ENCODE data around the gene IL18.

GRCh38 chr11:112210890-112211289, 47.0 kb upstream of the IL18 start:
- TF ChIP-seq POLR2AphosphoS5 (IDR thresholded peaks at IDR 0.05) (no peak), MXI1 (conservative IDR thresholded peaks at IDR 0.05; ENCODE audit: poor library complexity, severe bottlenecking) (no peak), EP300 (conservative IDR thresholded peaks at IDR 0.05; ENCODE audit: poor library complexity, severe bottlenecking) (no peak)
- TF ChIP-seq, protein P1, sequence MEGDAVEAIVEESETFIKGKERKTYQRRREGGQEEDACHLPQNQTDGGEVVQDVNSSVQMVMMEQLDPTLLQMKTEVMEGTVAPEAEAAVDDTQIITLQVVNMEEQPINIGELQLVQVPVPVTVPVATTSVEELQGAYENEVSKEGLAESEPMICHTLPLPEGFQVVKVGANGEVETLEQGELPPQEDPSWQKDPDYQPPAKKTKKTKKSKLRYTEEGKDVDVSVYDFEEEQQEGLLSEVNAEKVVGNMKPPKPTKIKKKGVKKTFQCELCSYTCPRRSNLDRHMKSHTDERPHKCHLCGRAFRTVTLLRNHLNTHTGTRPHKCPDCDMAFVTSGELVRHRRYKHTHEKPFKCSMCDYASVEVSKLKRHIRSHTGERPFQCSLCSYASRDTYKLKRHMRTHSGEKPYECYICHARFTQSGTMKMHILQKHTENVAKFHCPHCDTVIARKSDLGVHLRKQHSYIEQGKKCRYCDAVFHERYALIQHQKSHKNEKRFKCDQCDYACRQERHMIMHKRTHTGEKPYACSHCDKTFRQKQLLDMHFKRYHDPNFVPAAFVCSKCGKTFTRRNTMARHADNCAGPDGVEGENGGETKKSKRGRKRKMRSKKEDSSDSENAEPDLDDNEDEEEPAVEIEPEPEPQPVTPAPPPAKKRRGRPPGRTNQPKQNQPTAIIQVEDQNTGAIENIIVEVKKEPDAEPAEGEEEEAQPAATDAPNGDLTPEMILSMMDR (IDR thresholded peaks at IDR 0.05; ENCODE audit: poor library complexity, severe bottlenecking) = no peak
